Hair follicle dermal papilla cell (primary cell): ENCODE data around the gene KRTAP4-3. TPM values are rescaled to one million over a fixed set of nuclear protein-coding genes. Genes with fewer than 3 reads are reported as not detected.

Experiments
- small RNA-seq: library from RNA; depleted of rRNA; stranded (forward); fragments of <200 nt; gene quantifications from one replicate; pipeline ENCODE3, GENCODE V24; 2012
- total RNA-seq: library from RNA; depleted of rRNA; stranded (reverse); fragments of >200 nt; gene quantifications from 2 replicates; pipeline ENCODE4 v1.2.3, GENCODE V29; 2012

KRTAP4-3 gene
- total RNA-seq = not detected in 2 replicates

GRCh38 chr17:41168121-41168520, at the start of gene KRTAP4-3:
Gene KRTAP4-3 (minus strand): TSS chr17:41168221. CDS start chr17:41168172, 49 bp downstream.

GRCh38 chr17:41189837-41190318, 21.9 kb upstream of the KRTAP4-3 start, which contains the start of gene KRTAP9-1:
Gene KRTAP9-1 (plus strand): TSS chr17:41189887. CDS start chr17:41189887, 0 bp downstream.

GRCh38 chr17:41184480-41184961, 16.5 kb upstream of the KRTAP4-3 start, which contains the start of gene KRTAP4-1:
Gene KRTAP4-1 (minus strand): TSS chr17:41184911. CDS start chr17:41184854, 57 bp downstream.

GRCh38 chr17:41177727-41178271, 9.8 kb upstream of the KRTAP4-3 start, which contains the start of gene KRTAP4-2:
Gene KRTAP4-2 (minus strand): TSS chr17:41178221. CDS start chr17:41178164, 57 bp downstream.

GRCh38 chr17:41160648-41161047, 7.4 kb downstream of the KRTAP4-3 start, which contains the start of gene KRTAP4-4:
Gene KRTAP4-4 (minus strand): TSS chr17:41160748. CDS start chr17:41160691, 57 bp downstream.

GRCh38 chr17:41149652-41149985, 18.4 kb downstream of the KRTAP4-3 start, which contains the start of gene KRTAP4-5:
Gene KRTAP4-5 (minus strand): TSS chr17:41149825. CDS start chr17:41149767, 58 bp downstream.

GRCh38 chr17:41140360-41141131, 27.5 kb downstream of the KRTAP4-3 start, which contains the start of gene KRTAP4-6:
Gene KRTAP4-6 (minus strand): TSS chr17:41140544. CDS start chr17:41140487, 57 bp downstream.

GRCh38 chr17:41123991-41124371, 44.0 kb downstream of the KRTAP4-3 start, which contains the start of gene KRTAP4-12:
Gene KRTAP4-12 (minus strand): TSS chr17:41124182. CDS start chr17:41124122, 60 bp downstream.

GRCh38 chr17:41117846-41118386, 50.1 kb downstream of the KRTAP4-3 start, which contains the start of gene KRTAP4-11:
Gene KRTAP4-11 (minus strand): TSS chr17:41118373. CDS start chr17:41118315, 58 bp downstream.

Small RNAs within 50 kb of the gene (small RNA-seq; reads per million reads assigned to genes)
- not detected for gene KRTAP4-17P

Other genes starting within 250 kb of the KRTAP4-3 start
- 0.16 and 0.85 TPM in 2 replicates for gene KRT23, start 230.6 kb downstream of the KRTAP4-3 start, total RNA-seq
- not detected in 2 replicates for gene KRT39, start 201.3 kb downstream of the KRTAP4-3 start, total RNA-seq
- gene KRT40, start 183.9 kb downstream of the KRTAP4-3 start, total RNA-seq = not detected in 2 replicates
- not detected in 2 replicates for gene KRTAP3-3, start 174.1 kb downstream of the KRTAP4-3 start, total RNA-seq
- gene KRTAP3-2, start 168.3 kb downstream of the KRTAP4-3 start, total RNA-seq = not detected in 2 replicates
- gene KRTAP3-1, start 159.1 kb downstream of the KRTAP4-3 start, total RNA-seq = not detected in 2 replicates
- gene KRTAP1-5, start 141.0 kb downstream of the KRTAP4-3 start, total RNA-seq = 1.5 and 6.0 TPM in 2 replicates
- not detected in 2 replicates for gene KRTAP1-4, start 138.0 kb downstream of the KRTAP4-3 start, total RNA-seq
- not detected in 2 replicates for gene KRTAP1-3, start 133.3 kb downstream of the KRTAP4-3 start, total RNA-seq
- gene KRTAP1-1, start 126.8 kb downstream of the KRTAP4-3 start, total RNA-seq = not detected in 2 replicates
- not detected in 2 replicates for gene KRTAP2-1, start 120.9 kb downstream of the KRTAP4-3 start, total RNA-seq
- not detected in 2 replicates for gene KRTAP2-2, start 113.0 kb downstream of the KRTAP4-3 start, total RNA-seq
- gene KRTAP2-3, start 108.1 kb downstream of the KRTAP4-3 start, total RNA-seq = not detected in 2 replicates
- not detected in 2 replicates for gene KRTAP2-4, start 102.3 kb downstream of the KRTAP4-3 start, total RNA-seq
- gene KRTAP4-7, start 84.1 kb downstream of the KRTAP4-3 start, total RNA-seq = not detected in 2 replicates
- gene KRTAP4-8, start 70.1 kb downstream of the KRTAP4-3 start, total RNA-seq = not detected in 2 replicates
- gene KRTAP4-16, start 66.0 kb downstream of the KRTAP4-3 start, total RNA-seq = not detected in 2 replicates
- not detected in 2 replicates for gene KRTAP4-9, start 62.8 kb downstream of the KRTAP4-3 start, total RNA-seq
- gene KRTAP4-11, start 49.8 kb downstream of the KRTAP4-3 start, total RNA-seq = not detected in 2 replicates
- not detected in 2 replicates for gene KRTAP4-12, start 44.0 kb downstream of the KRTAP4-3 start, total RNA-seq
- not detected in 2 replicates for gene KRTAP4-6, start 27.7 kb downstream of the KRTAP4-3 start, total RNA-seq
- not detected in 2 replicates for gene KRTAP4-5, start 18.4 kb downstream of the KRTAP4-3 start, total RNA-seq
- gene KRTAP4-4, start 7.5 kb downstream of the KRTAP4-3 start, total RNA-seq = not detected in 2 replicates
- not detected in 2 replicates for gene KRTAP4-2, start 10.0 kb upstream of the KRTAP4-3 start, total RNA-seq
- gene KRTAP4-1, start 16.7 kb upstream of the KRTAP4-3 start, total RNA-seq = not detected in 2 replicates
- gene KRTAP9-1, start 21.7 kb upstream of the KRTAP4-3 start, total RNA-seq = not detected in 2 replicates
- gene KRTAP9-2, start 58.4 kb upstream of the KRTAP4-3 start, total RNA-seq = not detected in 2 replicates
- not detected in 2 replicates for gene KRTAP9-3, start 64.2 kb upstream of the KRTAP4-3 start, total RNA-seq
- not detected in 2 replicates for gene KRTAP9-8, start 69.8 kb upstream of the KRTAP4-3 start, total RNA-seq
- not detected in 2 replicates for gene KRTAP9-4, start 81.5 kb upstream of the KRTAP4-3 start, total RNA-seq
- gene KRTAP9-9, start 87.2 kb upstream of the KRTAP4-3 start, total RNA-seq = not detected in 2 replicates
- gene KRTAP9-6, start 97.2 kb upstream of the KRTAP4-3 start, total RNA-seq = not detected in 2 replicates
- not detected in 2 replicates for gene KRTAP9-7, start 107.5 kb upstream of the KRTAP4-3 start, total RNA-seq
- gene KRTAP29-1, start 134.6 kb upstream of the KRTAP4-3 start, total RNA-seq = not detected in 2 replicates
- gene KRTAP16-1, start 141.1 kb upstream of the KRTAP4-3 start, total RNA-seq = not detected in 2 replicates
- not detected in 2 replicates for gene KRTAP17-1, start 147.5 kb upstream of the KRTAP4-3 start, total RNA-seq
- gene KRT33A, start 182.6 kb upstream of the KRTAP4-3 start, total RNA-seq = not detected in 2 replicates
- gene KRT33B, start 201.6 kb upstream of the KRTAP4-3 start, total RNA-seq = not detected in 2 replicates
- 0.16 TPM in 1 of 2 replicates, not detected in the other for gene KRT34, start 214.1 kb upstream of the KRTAP4-3 start, total RNA-seq
- not detected in 2 replicates for gene KRT31, start 229.4 kb upstream of the KRTAP4-3 start, total RNA-seq